ENCODE results near the gene MEF2A.
"Not testable (repeated sequence)": the region's sequence is repeated elsewhere in the genome, so short reads cannot be mapped to it uniquely, and the experiment has no call there.

The MEF2A gene

DNA sequence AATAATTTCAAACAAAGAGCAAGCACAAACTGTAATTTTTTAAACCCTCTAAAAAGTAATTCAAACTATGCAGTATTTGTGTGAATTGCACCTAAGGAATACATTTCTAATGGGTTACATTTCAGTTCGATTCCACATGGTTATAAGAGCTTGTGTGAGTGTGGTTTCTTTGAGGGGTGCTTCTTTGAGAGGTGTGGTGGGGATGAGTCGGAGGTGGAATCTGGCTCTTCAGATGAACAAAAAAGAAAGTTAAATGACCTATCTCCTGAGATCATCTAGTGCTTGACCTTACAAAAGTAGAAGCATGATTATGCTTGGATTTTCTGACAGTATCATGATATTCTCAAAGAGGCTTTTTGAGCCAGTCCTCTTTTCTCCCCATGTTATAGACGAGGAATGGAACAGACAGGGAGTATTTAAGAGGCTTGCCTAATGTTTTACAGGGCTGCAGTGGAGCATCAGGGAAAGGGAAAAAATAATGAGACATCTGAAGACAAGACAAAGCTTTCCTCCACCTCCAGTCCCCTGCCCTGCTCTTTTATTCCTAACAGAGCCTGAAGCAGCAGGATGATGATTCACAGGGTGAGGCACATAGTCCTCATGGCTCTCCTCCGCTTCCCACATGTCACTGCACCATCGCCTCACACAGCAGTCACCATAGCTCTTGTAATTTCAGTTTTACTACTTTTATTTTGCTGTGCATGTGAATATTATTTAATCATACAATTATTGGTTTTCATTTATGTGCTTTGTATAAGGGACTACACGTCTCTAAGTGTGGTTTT is 85.4 kb downstream of the MEF2A start:
- no peak for DNase-seq (ENCODE audit: low spot score)

DNA sequence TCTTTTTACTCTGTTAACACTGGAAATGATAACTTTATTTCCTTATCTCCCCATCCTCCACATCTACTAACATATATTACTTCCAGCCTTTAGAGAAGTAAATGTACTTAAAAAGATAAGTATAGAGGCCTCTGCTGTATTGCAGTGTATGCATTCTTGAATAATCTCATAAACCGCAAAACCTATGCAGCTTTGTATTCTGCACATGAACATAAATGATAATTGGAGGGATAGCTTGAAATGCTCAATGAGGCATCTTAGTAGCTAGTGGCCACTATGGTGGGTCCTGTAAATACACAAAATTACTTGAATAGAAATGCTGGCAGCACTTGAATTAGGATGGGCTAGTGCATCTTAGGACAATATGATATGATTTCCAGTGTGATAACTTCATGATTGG is 90.4 kb downstream of the MEF2A start:
- DNase-seq (ENCODE audit: low spot score) = no peak

GRCh38 chr15:99657996-99658395 is 92.2 kb downstream of the MEF2A start:
- no peak for DNase-seq (ENCODE audit: low spot score)

DNA sequence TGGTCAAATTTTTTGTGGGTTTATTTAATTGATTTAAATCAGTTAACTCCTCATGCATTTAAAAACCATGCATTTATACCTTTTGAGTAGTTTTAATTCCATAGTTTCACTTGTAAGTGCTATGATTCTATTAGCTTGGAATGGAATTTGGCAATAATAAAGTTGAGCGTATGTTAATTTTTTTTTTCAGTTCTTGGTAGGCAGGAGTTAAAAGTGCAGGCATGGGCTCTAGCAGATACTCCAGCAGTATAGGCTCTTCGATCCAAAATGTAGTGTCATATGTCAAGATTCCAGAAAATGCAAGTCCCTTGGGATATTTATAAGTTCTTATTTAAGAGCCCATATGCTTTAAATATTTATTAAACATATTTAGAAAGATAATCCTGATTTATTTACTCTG is 97.1 kb downstream of the MEF2A start:
- DNase-seq (ENCODE audit: low spot score) = no peak

DNA sequence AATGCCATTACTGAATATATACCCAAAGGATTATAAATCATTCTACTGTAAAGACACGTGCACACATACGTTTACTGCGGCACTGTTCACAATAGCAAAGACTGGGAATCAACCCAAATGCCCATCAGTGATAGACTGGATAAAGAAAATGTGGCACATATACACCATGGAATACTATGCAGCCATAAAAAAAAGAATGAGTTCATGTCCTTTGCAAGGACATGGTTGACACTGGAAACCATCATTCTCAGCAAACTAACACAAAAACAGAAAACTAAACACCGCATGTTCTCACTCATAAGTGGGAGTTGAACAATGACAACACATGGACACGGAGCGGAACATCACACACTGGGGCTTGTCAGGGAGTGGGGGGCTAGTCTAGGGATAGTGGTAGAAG is 100.3 kb downstream of the MEF2A start:
- DNase-seq (ENCODE audit: low spot score) = not testable (repeated sequence)

GRCh38 chr15:99668533-99669182 is 102.9 kb downstream of the MEF2A start:
- no peak for DNase-seq (ENCODE audit: low spot score)

- DNase-seq (ENCODE audit: low spot score) = no peak
Measured at GRCh38 chr15:99669250-99669649, 103.5 kb downstream of the MEF2A start.

DNA sequence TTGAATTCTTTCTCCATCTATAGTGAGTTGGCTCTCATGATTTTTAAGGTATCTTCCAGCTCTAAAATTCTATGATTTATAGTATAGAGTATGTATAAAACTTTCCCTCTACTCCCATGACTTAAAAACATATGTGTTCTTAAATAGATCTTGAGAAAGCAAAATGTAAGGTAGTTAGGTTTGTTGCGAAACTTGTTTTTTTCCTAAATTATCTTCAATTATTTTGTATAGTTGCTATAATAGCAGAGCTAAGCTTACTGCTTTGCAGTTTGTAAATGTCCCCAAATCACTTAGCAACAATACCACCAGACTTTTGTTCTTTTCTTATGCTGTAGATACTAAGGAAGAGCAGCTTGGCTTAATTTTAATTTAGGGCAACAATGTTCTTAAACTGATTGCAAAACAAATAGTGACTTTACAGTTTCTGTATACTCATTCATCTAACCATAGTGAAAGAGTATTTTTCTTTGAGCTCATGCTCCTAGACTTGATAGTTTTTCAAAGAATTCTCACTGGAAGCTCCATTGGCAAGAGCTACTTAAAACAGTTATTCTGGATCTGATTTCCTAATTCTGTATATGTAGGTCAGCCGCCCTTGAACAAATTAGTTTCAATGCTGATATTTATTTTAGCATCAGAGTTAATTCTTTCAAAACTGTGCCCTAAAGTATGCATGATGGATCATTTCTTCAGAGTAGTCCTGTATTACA is 106.3 kb downstream of the MEF2A start:
- DNase-seq (ENCODE audit: low spot score) = no peak

DNA sequence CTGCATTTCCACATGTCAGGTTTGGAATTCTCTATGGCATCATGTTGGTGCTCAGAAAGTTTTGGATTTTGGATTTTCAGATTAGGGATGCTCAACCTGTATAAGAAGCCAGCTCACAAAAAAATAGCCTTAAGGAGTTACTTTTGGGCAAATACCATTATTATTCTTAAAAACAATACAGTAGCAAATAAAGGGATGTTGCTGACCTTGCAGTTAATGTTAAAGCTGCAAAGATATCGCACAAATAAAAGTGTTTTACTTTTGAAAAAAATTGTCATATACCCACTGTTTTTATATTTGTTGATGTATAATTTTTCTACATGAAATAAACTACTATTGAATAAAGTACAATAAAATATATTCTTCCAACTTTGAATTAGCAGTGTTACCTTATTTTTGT is 107.3 kb downstream of the MEF2A start:
- DNase-seq (ENCODE audit: low spot score) = no peak

GRCh38 chr15:99674279-99674678 is 108.5 kb downstream of the MEF2A start:
- DNase-seq (ENCODE audit: low spot score) = no peak

DNA sequence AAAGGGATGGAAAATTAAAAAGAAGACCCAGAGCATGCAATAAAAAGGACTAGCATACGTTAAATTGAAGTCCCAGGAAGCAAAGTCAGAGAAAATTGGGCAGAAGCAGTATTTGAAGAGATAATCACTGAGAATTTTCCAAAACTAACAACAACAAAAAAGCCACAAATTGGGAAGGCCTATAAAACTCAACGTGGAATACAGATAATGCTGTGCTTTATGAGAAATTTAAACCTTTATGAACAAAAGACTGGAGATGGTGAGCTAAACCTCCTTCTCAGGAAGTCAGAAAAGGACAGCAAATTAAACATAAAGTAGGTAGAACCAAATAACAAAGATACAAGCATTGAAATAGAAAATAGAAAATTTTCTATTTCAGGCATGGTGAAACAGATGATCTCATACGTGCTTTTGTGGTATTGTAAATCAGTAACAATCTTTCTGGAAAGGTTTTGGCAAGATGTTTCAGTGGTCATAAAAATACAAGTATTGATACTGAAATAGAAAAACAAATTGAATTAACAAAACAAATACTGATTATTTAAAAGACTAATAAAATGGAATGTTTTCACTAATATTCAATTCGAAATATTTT is 111.9 kb downstream of the MEF2A start:
- no peak for DNase-seq (ENCODE audit: low spot score)

DNA sequence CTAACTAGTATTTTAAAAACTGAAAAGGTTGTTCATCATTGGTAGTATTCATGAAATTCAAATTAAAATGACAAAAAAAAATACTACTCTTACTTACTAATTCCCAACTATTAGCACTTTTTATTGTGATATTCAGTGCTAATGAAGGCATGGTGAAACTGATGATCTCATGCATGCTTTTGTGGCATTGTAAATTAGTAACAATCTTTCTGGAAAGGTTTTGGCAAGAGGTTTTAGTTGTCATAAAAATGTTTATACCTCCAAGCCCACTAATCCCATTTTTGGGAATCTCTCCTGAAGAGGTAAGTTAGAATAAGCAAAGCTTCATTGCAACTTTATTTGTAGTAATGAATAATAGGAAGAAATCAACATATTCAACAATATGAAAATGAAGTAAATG is 114.5 kb downstream of the MEF2A start:
- no peak for DNase-seq (ENCODE audit: low spot score)

DNA sequence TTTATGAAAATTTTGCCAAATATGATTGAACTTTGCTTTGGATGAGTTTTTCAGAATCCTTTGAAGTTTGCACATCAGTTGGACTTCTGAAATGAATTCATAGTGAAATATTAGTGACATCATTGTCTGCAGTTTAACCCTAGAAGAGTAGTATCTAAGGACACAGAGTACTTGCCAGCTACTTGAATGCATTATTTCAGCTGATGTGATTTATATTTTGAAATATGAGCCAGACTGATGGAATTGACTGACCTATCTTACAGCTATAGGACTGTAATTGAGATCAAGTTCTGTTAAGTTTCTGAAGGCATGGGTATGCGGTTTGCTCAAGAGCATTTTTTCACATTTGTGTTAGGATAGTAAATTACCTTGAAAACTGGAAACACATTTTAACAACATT is 116.2 kb downstream of the MEF2A start:
- no peak for DNase-seq (ENCODE audit: low spot score)

DNA sequence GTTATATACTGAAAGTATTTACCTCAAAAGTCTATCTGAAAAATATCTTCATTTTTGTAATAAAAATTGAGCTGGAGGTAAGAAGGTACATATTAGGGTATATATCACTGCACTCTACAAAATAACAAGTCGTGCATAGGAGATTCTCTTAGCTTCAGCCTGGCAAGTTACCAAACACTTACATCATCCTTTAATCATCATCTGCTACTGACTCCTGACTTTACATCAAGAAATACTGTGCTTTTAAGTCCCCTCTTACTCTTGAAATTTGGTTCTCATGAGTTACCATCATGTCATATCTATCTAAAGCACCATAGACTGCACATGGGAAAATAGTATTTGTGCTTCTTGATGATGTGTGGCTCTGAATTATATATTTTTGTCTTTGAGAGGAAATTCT is 116.7 kb downstream of the MEF2A start:
- peak; percentile 54 for DNase-seq (ENCODE audit: low spot score)

DNA sequence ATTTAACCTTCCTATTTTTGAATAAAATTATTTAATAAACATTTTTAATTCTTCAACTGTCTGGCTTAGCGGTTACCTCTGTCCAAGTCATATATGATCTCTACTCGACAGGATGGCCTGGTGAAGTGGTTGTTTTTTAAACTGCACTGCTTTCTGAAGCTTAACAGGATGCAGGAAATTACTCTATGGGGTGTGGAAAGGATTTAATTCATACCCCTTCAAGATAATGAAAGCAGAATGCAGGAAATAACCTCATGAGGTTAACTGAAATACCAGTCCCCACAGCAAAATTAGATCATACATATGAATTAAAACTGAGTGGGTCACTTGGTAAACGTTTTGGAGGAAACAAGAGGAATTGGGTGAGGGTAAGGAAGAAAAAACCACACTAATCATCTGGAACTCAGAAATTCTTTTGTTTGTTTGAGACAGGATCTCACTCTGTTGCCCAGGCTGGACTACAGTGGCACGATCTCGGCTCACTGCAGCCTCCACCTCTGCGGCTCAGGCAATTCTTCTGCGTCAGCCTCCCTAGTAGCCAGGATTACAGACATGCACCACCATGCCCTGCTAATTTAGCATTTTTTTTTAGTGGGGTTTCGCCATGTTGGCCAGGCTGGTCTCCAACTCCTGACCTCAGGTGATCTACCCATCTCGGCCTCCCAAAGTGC is 117.4 kb downstream of the MEF2A start:
- peak; percentile 38 for DNase-seq (ENCODE audit: low spot score)

DNA sequence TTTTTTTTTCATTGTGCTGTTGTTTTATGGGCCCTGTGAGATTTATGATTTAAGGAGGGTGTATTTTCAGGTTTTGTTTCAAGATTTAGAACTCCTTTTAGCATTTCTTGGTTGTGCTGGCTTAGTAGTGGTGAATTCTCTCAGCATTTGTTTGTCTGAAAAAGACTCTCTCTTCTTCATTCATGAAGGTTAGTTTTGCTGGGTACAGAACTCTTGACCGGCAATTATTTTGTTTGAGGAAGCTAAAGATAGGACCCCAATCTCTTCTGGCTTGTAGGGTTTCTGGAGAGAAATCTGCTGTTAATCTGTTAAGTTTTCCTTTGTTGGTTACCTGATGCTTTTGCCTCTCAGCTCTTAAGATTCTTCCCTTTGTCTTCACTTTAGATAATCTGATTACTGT is 120.5 kb downstream of the MEF2A start:
- DNase-seq (ENCODE audit: low spot score) = no peak

- DNase-seq (ENCODE audit: low spot score) = no peak
Measured at GRCh38 chr15:99692825-99693224, 127.0 kb downstream of the MEF2A start.

DNA sequence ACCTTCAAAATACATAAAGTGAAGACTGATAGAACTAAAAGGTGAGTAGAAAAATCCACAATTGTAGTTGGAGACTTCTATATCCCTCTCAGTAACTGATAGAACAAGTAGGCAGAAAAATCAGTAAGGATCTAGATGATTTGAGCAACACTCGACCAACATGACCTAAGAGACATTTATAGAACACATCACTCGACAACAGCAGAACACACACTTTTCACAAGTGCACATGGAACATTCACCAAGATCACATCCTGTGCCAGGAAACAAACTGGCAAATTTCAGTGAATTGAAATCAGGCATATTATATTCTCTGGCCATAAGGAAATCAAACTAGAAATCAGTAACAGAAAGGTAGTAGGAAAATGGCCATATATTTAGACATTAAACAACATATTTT is 130.3 kb downstream of the MEF2A start:
- DNase-seq (ENCODE audit: low spot score) = no peak

- DNase-seq (ENCODE audit: low spot score) = peak; percentile 39
Measured at GRCh38 chr15:99702895-99703602, 137.3 kb downstream of the MEF2A start.

- DNase-seq (ENCODE audit: low spot score) = peak; percentile 95
Measured at GRCh38 chr15:99703603-99704443, 138.0 kb downstream of the MEF2A start.

GRCh38 chr15:99704444-99704838 is 138.7 kb downstream of the MEF2A start:
- DNase-seq (ENCODE audit: low spot score) = peak; percentile 96

Data from NAMALWA (cell line).